SIG-M5 (cell line): ENCODE results near the gene GPATCH2L.

Experiments
- DNase-seq: peaks from one replicate; lab custom pipeline; 2025; lab: John Stamatoyannopoulos, UW

GPATCH2L gene

GRCh38 chr14:76257111-76257803, 105.5 kb downstream of the GPATCH2L start:
- DNase-seq: no peak

GRCh38 chr14:76257842-76258397, 106.2 kb downstream of the GPATCH2L start:
- no peak for DNase-seq

- no peak for DNase-seq
Observed at GRCh38 chr14:76259029-76259735, 107.5 kb downstream of the GPATCH2L start.

GRCh38 chr14:76260749-76261148, 109.0 kb downstream of the GPATCH2L start:
- no peak for DNase-seq

- DNase-seq: no peak
Observed at GRCh38 chr14:76261371-76261811, 109.7 kb downstream of the GPATCH2L start.

GRCh38 chr14:76262641-76263040, 110.9 kb downstream of the GPATCH2L start:
- DNase-seq: no peak
